HG03060 (cell line): ENCODE data around the gene ARMH1.
"Not testable (repeated sequence)": the region's sequence is repeated elsewhere in the genome, so short reads cannot be mapped to it uniquely, and the experiment has no call there.

ENCODE experiments used
- ATAC-seq: cut with Tn5 transposase; IDR thresholded peaks from one replicate; pipeline ENCODE4 v1.9.1; 2021; ENCODE audit warnings: low read depth, moderate number of reproducible peaks; ENCODE audit not compliant: unreplicated experiment

ARMH1 gene

GRCh38 chr1:44689447-44689765 is 14.9 kb downstream of the ARMH1 start:
- no peak for ATAC-seq

- ATAC-seq, result no peak
Observed at GRCh38 chr1:44693159-44693558, 18.6 kb downstream of the ARMH1 start.

DNA sequence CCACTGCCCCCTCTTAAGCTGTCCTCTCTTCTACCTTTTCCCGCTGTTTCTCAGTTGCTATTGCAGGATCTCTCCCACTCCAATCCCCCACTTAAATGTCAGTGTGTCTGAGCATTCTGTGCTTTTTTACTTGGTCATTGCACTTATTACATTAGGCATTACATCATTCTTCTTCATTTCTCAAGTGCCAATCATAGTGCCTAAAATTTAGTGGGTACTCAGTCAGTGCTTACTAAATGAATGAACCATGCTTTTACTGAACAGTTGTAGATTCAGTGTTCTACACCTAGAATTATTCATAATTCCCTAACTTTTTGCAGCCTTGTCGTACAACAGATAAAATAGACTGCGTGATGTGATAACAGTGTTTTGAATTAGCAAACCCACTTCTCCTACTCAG is 19.4 kb downstream of the ARMH1 start:
- ATAC-seq, result no peak

DNA sequence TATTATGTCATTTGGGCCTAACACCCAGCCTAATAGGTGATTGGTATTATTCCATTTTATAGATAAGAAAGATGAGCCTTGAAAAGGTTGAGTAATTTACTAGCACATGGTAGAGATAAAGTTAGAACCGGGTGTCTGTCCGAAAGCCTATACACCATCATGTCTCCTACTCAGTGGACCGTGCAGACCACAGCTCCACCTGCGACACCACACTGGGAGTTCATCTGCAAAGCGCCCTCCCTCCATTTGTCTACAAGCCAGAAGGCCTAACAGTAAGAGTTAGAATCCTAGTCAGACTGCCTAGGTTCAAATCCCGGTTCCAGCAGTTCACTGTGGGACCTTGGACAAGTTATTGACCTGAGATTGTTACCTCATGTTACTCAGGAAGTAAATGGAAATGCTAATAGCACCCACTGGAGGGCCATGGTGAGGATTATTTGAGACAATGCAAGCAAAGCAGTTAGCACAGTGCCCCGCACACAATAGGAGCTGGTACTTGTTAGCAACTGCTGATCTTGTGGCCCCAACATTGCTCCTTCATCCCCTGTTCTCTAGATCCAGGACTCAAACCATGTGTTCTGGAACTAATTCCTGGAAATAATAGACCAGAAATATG is 20.5 kb downstream of the ARMH1 start:
- no peak for ATAC-seq

- no peak for ATAC-seq
Observed at GRCh38 chr1:44695671-44696070, 21.2 kb downstream of the ARMH1 start.

- ATAC-seq, result no peak
Observed at GRCh38 chr1:44696101-44696500, 21.6 kb downstream of the ARMH1 start.

DNA sequence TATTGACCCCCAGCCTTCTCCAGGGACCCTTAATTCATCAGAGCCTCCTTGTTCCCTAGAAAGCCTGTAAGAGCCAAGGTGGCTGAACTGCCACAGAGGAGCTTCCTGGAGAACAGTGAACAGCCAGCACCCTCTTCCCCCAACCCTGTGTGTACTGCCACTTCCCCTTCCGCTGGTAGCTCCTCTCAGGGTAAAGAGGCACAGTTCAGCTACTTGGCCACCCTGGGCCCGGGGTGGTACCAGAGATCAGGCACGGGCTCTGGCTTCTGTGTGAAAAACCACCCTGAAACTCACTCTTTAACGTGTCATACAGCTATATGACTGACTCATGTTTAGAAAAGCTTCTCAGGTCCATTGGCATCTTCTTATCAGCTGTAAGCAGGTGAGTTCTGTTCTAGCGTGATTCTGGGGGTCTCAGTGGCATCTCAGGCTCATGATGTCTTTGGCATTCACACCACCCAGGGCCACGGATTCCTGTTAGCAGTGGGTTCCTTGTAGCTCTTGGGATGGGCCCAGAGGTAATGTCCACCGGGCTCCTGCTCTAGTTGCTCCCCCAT is 22.4 kb downstream of the ARMH1 start:
- ATAC-seq, result no peak

GRCh38 chr1:44698138-44698537 is 23.6 kb downstream of the ARMH1 start:
- ATAC-seq, result no peak

DNA sequence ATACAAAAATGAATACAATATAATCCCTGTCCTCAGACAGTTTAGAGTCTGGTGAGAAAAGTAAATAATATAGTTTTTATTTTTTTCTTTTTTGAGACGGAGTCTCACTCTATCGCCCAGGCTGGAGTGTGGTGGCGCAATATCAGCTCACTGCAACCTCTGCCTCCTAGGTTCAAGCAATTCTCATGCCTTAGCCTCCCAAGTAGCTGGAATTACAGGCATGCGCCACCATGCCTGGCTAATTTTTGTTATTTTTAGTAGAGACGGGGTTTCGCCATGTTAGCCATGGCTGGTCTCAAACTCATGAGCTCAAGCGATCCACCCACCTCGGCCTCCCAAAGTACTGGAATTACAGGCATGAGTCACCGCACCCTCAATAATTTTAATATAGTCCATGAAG is 24.9 kb downstream of the ARMH1 start:
- ATAC-seq, result not testable (repeated sequence)

- no peak for ATAC-seq
Observed at GRCh38 chr1:44700573-44700972, 26.1 kb downstream of the ARMH1 start.

DNA sequence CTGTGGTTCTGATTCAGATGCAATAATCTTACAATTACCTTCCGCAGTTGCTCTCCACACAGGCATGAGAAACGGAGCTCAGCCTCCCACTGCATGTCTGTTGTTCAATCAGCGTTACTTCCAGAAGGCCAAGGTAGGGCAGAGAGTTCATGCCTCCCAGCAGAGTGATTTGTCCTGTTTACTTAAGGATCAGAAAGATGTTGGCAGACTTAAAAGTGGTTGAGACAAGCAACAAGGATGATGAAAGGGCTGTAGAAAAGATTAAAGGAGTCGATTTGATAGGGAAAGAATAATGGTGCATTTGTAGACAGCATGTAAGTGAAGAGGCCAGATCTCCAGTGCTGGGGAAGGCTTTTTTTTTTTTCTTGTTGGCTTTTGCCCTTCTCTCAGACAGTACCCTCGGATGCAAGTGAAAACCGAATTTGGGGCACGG is 26.6 kb downstream of the ARMH1 start:
- no peak for ATAC-seq

DNA sequence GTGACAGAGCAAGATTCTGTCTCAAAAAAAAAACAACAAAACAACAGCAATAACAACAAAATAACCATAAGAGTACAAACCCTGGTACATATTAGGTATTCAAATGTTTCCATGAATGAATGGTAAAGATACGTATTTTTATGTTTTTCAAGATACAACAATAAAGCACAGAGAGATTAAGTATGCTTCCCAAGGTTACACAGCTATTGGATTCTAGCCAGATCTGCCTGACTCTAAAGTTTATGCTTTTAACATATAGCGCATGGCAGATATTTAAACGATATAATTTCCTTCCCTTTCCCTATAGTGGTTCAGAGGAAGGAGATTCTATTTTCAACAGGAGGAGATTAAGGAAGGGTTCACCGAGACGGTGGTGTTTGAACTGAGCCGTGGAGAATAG is 31.0 kb downstream of the ARMH1 start:
- no peak for ATAC-seq

DNA sequence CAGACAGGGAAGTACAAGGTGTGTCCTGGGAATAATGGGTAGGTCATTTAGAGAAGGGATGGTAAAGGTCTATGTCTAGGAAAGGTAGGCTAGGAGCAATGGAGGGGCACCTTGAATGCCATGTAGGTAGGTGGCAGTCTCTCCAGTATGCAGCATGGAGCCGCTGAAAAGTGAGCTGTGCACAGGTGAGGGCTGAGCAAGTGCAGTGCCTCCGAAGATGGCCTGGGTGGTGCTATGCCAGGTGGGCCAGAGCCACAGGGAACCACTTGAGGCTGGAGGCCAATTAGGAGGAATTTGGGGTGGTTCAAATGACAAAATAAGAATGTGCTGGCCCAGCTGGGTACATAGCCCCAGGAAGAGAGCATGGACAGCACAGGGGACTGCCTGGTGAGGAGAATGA is 31.4 kb downstream of the ARMH1 start:
- ATAC-seq, result no peak

DNA sequence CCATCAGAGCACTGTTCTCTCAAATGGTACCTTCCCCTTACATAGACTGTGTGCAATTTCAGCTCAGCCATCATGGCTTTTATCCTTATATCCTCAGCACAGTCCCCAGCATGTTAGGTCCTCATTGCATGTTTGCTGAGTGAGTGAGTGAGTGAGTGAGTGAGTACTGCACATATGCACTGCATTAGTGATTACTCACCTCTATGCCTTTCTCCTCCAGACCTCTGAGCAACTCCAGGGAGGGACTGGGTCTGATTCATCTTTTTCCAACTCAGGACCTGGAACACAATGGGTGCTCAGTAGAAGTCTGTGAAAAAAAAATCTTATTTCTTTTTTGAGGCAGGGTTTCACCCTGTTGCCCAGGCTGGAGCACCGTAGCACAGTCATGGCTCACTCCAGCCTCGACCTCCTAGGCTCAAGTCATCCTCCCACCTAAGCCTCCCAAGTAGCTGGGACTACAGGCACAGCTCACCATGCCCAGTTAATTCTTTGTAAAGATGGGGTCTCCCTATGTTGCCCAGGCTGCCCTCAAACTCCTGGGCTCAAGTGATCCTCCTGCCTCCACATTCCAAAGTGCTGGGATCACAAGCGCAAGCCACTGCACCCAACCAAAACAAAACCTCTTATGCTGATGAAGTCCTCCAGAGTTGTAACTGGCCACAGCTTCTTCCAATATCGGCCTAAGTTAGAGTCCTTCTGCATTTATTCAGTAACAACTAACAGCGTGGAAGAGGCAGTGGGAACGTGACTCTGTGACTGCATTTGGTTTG is 32.8 kb downstream of the ARMH1 start:
- ATAC-seq, result no peak

DNA sequence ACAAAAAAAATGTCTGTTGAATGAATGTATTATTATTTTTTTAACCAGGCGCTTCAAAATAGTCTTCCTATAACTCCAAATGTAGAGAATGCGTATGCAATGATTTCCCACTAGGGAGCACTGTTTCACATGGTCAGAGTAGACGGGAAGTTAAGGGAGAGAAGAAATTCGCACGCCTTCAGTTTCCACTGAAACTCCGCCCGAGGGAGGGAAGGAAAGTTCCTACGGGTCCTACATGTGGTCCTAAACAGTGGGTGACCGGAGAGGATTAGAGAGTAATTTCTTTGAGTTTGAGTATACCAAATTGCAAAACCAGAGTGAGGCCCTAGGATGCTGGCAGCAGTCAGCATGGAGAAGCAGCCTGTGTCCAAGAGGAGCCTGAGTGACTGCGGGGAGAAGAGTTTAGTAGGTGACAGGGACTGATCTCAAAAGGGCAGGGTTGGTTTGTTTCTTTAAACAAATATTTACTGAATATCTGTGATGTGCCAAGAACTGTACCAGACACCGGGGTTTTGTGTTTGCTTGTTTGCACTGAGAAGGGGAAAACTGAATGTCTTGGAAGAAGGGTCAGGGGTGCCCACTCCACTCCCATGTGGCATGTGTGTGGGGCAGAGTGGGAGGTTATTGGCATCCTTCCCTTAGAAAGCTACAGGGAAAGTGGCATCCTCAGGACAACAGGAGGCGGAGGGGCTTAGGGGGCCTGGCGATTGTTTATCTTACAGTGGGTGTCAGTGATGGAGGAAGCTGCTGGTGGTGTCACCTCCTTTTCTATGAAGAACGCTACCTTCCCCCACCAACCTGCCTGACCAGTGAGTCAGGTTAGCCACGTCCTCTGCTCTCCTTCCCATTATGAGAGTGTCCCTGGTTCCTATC is 33.7 kb downstream of the ARMH1 start:
- ATAC-seq, result no peak

GRCh38 chr1:44713321-44713781 is 38.8 kb downstream of the ARMH1 start:
- no peak for ATAC-seq

DNA sequence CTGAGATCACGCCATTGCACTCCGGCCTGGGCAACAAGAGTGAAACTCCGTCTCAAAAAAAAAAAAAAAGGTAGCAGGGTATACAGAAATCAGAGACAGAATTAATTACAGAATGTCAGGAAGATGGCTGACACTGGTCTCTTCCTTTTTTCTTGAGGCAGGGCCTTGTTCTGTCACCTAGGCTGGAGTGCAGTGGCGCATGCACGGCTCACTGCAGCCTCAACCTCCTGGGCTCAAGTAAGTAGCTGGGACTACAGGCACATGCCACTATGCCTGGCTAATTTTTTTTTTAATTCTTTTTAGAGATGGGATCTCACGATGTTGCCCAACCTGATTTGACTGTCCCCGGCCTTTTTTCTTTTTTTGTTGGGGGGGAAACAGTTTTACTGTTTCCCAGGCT is 40.0 kb downstream of the ARMH1 start:
- no peak for ATAC-seq

DNA sequence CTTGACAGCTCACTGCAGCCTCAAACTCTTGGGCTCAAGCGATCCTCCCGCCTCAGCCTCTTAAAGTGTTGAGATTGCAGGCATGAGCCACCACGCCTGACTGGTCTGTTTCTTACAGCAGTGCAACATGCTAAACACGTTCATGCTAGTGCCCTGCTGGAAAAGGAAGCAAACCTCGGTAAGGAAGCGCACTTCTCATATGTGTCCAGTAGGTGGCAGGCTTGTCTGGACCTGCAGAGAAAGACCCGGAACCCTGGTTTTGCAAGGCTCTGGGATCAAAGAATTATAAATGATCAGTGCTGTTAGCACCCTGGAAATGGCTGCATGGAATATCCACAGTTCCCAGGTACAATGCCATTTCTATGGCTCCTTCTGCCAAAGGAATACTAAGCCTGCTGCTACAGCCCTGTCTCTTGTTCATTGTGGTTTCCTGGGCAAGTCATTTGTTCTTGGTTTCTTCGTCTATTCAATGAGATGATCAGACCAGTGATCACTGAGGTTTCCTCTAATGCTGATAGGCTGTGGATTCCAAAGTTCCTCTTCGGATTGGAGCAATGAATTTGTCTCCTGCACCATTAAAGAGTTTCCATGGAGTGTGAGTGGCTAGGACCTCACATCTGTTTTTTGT is 40.5 kb downstream of the ARMH1 start:
- peak; percentile 48 for ATAC-seq

- ATAC-seq, result no peak
Observed at GRCh38 chr1:44717156-44717555, 42.6 kb downstream of the ARMH1 start.

- no peak for ATAC-seq
Observed at GRCh38 chr1:44717653-44718052, 43.1 kb downstream of the ARMH1 start.

- ATAC-seq, result no peak
Observed at GRCh38 chr1:44718091-44718490, 43.6 kb downstream of the ARMH1 start.
